Astrocyte (in vitro differentiated cells and primary cell): Measurements from ENCODE around the gene GPRC5A. TPM values are rescaled to one million over a fixed set of nuclear protein-coding genes. Genes with fewer than 3 reads are reported as not detected.

Experiments
- DNase-seq: peaks from one replicate; pipeline ENCODE4 v3.0.0-alpha.2; 2010; ENCODE audit warnings: low read depth
- FAIRE-seq: peaks from 2 replicates; lab custom pipeline; 2011; peaks lifted over from hg19 to GRCh38; lab: Jason Lieb, UNC
- H2AFZ ChIP-seq: 2 replicates; pipeline ENCODE4 v1.6.0; 2012; ENCODE audit warnings: low read depth, low read length, inconsistent platforms
- H3K27ac ChIP-seq: 2 replicates; pipeline ENCODE4 v1.5.1; 2011; ENCODE audit warnings: low read depth, low read length, inconsistent platforms
- H3K27me3 ChIP-seq: 2 replicates; pipeline ENCODE4 v1.6.0; 2011; ENCODE audit warnings: low read length, inconsistent platforms; ENCODE audit not compliant: insufficient read depth
- H3K36me3 ChIP-seq: 2 replicates; pipeline ENCODE4 v1.5.1; 2011; ENCODE audit warnings: low read length, inconsistent platforms; ENCODE audit not compliant: insufficient read depth
- H3K4me1 ChIP-seq: 2 replicates; pipeline ENCODE4 v1.5.1; 2011; ENCODE audit warnings: low read length, inconsistent platforms; ENCODE audit not compliant: insufficient read depth
- H3K4me2 ChIP-seq: 2 replicates; pipeline ENCODE4 v1.6.0; 2012; ENCODE audit warnings: low read length, inconsistent platforms
- H3K4me3 ChIP-seq: 2 replicates; pipeline ENCODE4 v1.5.1; 2011; ENCODE audit warnings: low read depth, mild to moderate bottlenecking, low read length, inconsistent platforms; ENCODE audit not compliant: insufficient read depth
- H3K79me2 ChIP-seq: 2 replicates; pipeline ENCODE4 v1.6.0; 2012; ENCODE audit warnings: mild to moderate bottlenecking, low read length, inconsistent platforms; ENCODE audit not compliant: insufficient read depth
- H3K9ac ChIP-seq: 2 replicates; pipeline ENCODE4 v1.6.0; 2012; ENCODE audit warnings: mild to moderate bottlenecking, low read length, inconsistent platforms
- H3K9me3 ChIP-seq: 2 replicates; pipeline ENCODE4 v1.5.1; 2012; ENCODE audit warnings: low read depth, mild to moderate bottlenecking, low read length, inconsistent platforms; ENCODE audit not compliant: insufficient read depth
- H4K20me1 ChIP-seq: 2 replicates; pipeline ENCODE4 v1.6.0; 2012; ENCODE audit warnings: low read length, inconsistent platforms; ENCODE audit not compliant: insufficient read depth
- H3K27ac Mint-ChIP-seq: one replicate; pipeline ENCODE4 v1.8.0; 2021; ENCODE audit warnings: mild to moderate bottlenecking, mixed read lengths; ENCODE audit not compliant: unreplicated experiment
- H3K27me3 Mint-ChIP-seq: one replicate; pipeline ENCODE4 v1.8.0; 2021; ENCODE audit warnings: low read depth, mixed read lengths; ENCODE audit not compliant: unreplicated experiment
- H3K36me3 Mint-ChIP-seq: one replicate; pipeline ENCODE4 v1.8.0; 2021; ENCODE audit warnings: low read depth, mixed read lengths; ENCODE audit not compliant: unreplicated experiment
- H3K4me1 Mint-ChIP-seq: one replicate; pipeline ENCODE4 v1.8.0; 2021; ENCODE audit warnings: low read depth, mixed read lengths; ENCODE audit not compliant: unreplicated experiment
- H3K4me3 Mint-ChIP-seq: one replicate; pipeline ENCODE4 v1.8.0; 2021; ENCODE audit warnings: mild to moderate bottlenecking, moderate library complexity, mixed read lengths; ENCODE audit not compliant: unreplicated experiment
- H3K9me3 Mint-ChIP-seq: one replicate; pipeline ENCODE4 v1.8.0; 2021; ENCODE audit warnings: mild to moderate bottlenecking, mixed read lengths; ENCODE audit not compliant: unreplicated experiment
- CTCF ChIP-seq: IDR thresholded peaks from 2 replicates; pipeline ENCODE4 v1.5.1; 2011; ENCODE audit warnings: low read depth, mild to moderate bottlenecking, inconsistent platforms, low read length, moderate library complexity; ENCODE audit not compliant: insufficient read depth
- EZH2 ChIP-seq: IDR thresholded peaks from 2 replicates; pipeline ENCODE4 v1.6.1; 2012; ENCODE audit warnings: mild to moderate bottlenecking, low read length, inconsistent platforms; ENCODE audit not compliant: insufficient read depth
- total RNA-seq: library from RNA; stranded (reverse); gene quantifications from 2 replicates; pipeline ENCODE4 v1.2.1, GENCODE V29; 2021

GPRC5A gene
- total RNA-seq, 1 donor from 2014 or later, result 12.5 TPM

DNA sequence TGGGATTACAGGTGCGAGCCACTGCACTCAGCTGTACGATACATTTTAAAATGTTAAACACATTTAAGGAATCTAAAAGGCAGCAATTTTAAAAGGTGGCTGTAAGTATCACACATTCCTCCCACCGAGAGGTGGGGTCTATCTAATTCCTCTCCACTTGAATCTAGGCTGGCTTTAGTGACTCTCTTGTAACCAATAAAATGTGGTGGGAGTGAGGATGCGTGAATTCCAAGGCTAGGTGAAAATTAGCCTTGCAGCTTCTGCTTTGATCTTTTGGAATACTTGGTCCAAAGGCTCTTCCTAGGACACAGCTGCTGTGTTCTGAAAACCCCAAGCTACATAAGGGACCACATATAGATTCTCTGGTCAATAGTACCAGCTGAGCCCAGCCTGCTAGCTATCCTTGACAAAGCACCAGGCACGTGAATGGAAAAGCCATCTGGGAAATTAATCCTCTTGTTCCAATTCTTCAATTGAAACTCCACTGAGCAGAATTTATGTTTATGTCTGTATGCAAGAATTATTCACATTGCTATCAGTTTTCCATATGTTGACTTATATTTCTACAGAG lies 69.4 kb downstream of the GPRC5A start:
- no peaks in the 10 kb centered on the region for H3K79me2 ChIP-seq
- no peak overlapping the region for H2AFZ ChIP-seq
- Mint-ChIP-seq H3K27ac (no peak overlapping the region), H3K9me3 (peaks cover 6% of the 10 kb centered on the region), H3K27me3 (no peaks in the 10 kb centered on the region), H3K4me3 (no peak overlapping the region), H3K4me1 (no peaks in the 10 kb centered on the region), H3K36me3 (no peaks in the 10 kb centered on the region)
- TF ChIP-seq CTCF (no peak), EZH2 (no peak)
- H3K9me3 ChIP-seq, result no peaks in the 10 kb centered on the region
- DNase-seq (no peak), FAIRE-seq (no peak)
- no peak overlapping the region for H3K4me3 ChIP-seq
- H3K27ac ChIP-seq, result no peak overlapping the region
- no peaks in the 10 kb centered on the region for H3K4me1 ChIP-seq
- H4K20me1 ChIP-seq, result no peaks in the 10 kb centered on the region
- H3K36me3 ChIP-seq, result no peaks in the 10 kb centered on the region
- no peak overlapping the region for H3K4me2 ChIP-seq
- H3K9ac ChIP-seq, result no peak overlapping the region
- no peaks in the 10 kb centered on the region for H3K27me3 ChIP-seq

DNA sequence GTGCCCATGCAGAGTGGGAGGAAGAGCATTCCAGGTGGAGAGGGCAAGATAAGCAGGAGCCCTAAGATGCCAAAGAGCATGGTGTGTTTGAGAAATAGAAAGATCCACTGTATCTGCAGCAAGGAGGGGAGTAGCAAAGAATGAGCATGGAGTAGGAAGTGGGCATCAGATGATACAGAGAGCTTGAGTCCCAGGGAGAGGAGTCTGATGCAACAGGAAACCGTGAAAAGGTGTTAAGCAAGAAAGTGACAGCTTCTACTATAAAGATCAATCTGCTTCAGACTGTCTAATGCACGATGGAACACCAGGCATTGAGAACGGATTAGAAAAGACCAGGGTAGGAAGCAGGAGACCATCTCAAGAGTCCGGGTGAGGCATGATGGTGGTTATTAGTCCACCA lies 72.9 kb downstream of the GPRC5A start:
- Histone ChIP-seq H3K9me3 (no peaks in the 10 kb centered on the region), H3K4me1 (no peaks in the 10 kb centered on the region), H4K20me1 (no peaks in the 10 kb centered on the region), H3K4me2 (no peak overlapping the region), H3K36me3 (no peaks in the 10 kb centered on the region), H2AFZ (no peak overlapping the region), H3K4me3 (no peak overlapping the region), H3K9ac (no peak overlapping the region), H3K27me3 (no peaks in the 10 kb centered on the region), H3K79me2 (no peaks in the 10 kb centered on the region), H3K27ac (no peak overlapping the region)
- Mint-ChIP-seq H3K4me1 (no peaks in the 10 kb centered on the region), H3K27me3 (no peaks in the 10 kb centered on the region), H3K36me3 (peaks cover 6% of the 10 kb centered on the region), H3K9me3 (peaks cover 6% of the 10 kb centered on the region), H3K4me3 (no peak overlapping the region), H3K27ac (no peak overlapping the region)
- FAIRE-seq, result no peak
- no peak for TF ChIP-seq CTCF
- TF ChIP-seq EZH2, result no peak
- DNase-seq, result no peak

DNA sequence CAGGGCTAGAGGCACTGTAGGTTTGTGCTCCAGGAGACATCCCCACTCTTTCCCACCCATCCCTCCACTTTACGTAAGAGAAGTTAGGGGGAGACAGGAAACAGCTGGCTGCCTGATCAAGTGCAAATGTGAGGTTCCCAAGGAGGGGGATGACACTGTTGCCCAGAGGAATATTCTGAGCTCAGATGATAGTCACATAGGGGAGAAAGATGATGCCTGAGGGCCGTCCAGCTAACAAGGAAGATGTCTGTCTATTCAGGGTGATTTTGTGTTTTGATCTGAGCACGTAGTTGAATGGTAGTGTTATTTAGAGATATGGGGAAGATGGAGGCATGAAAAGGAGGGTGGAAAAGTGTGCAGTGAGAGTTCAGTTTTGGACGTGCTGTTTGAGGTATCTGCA lies 74.5 kb downstream of the GPRC5A start:
- Histone ChIP-seq H4K20me1 (no peaks in the 10 kb centered on the region), H3K36me3 (no peaks in the 10 kb centered on the region), H3K4me1 (no peaks in the 10 kb centered on the region), H3K27me3 (no peaks in the 10 kb centered on the region), H3K9ac (no peak overlapping the region), H3K4me3 (no peak overlapping the region), H3K9me3 (no peaks in the 10 kb centered on the region), H3K79me2 (no peaks in the 10 kb centered on the region), H2AFZ (no peak overlapping the region), H3K27ac (no peak overlapping the region), H3K4me2 (no peak overlapping the region)
- TF ChIP-seq EZH2, result no peak
- no peak for TF ChIP-seq CTCF
- FAIRE-seq, result no peak
- H3K4me3 Mint-ChIP-seq, result no peak overlapping the region
- H3K27me3 Mint-ChIP-seq, result no peaks in the 10 kb centered on the region
- no peaks in the 10 kb centered on the region for H3K4me1 Mint-ChIP-seq
- peaks cover 6% of the 10 kb centered on the region for H3K36me3 Mint-ChIP-seq
- peaks cover 6% of the 10 kb centered on the region for H3K9me3 Mint-ChIP-seq
- H3K27ac Mint-ChIP-seq, result no peak overlapping the region
- no peak for DNase-seq
